Muscle of arm (tissue), 12 donors: ENCODE data around the gene TICRR. TPM values are rescaled to one million over a fixed set of nuclear protein-coding genes. Genes with fewer than 3 reads are reported as not detected.

Experiments
- DNase-seq: peaks from one replicate; pipeline ENCODE4 v3.0.0-alpha.2; 2013
- polyA plus RNA-seq, 12 donors: library from polyadenylated mRNA; unstranded; fragments of 120-200 nt; gene quantifications; one replicate each; pipeline ENCODE4 v1.2.1, GENCODE V29; 2013; ENCODE audit not compliant: insufficient read length in 12 of 12

The TICRR gene
- polyA plus RNA-seq, 12 donors = 2.6 to 9.6 (median 4.9) TPM; not detected in 1

- DNase-seq = no peak
Observed at GRCh38 chr15:89654301-89654761, 79.1 kb downstream of the TICRR start.

DNA sequence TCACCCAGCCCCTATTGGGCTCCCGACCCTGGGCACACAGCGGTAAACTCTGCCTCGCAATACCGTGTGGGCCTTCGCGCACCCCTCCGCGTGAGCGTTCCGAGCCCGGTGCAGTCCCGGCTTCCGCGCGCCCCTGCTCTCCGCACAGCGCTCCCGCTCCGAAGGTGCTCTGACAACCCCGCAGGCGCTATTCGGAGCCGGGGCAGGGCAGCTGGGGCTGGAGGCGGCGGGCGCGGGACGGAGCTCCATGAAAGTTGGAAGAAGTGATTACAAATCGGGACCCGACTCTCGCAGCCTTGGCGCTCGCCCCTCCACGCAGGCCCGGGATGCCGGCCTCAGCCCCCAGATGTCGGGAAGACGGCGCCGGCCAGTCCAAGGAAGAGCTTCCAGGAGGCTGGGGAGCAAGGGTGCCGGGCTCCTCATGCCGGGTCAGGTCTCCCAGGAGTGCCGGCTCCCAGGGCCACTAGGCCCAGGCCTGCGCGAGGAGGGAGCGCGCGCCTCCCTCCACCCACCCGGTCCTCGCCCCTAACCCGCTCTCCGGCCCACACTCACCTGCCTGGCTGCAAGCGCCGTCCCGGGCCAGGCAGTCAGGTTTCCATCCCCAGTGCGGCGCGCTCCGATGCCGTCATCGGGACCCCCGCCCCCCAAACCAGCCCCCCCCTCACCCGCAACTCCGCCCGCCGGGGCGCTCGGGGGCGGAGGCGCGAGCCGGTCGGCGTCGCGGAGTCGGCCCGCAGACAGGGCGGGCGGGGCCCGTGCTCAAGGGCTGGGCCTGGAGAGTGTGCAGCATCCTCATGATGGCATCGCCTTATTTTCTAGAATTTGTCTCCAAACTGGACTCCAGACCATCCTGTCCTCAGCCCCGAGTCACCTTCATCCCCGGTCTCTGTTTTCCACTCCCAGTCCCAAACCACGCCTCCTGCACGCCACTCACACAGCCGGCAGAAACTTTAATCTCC is 79.9 kb downstream of the TICRR start, which contains the start of gene KIF7:
Gene KIF7, minus strand, starts transcription at position 621 of the 959 bp plus-strand sequence. CDS start 2,537 bp downstream, outside the sequence.
- peak; percentile 65 for DNase-seq

DNA sequence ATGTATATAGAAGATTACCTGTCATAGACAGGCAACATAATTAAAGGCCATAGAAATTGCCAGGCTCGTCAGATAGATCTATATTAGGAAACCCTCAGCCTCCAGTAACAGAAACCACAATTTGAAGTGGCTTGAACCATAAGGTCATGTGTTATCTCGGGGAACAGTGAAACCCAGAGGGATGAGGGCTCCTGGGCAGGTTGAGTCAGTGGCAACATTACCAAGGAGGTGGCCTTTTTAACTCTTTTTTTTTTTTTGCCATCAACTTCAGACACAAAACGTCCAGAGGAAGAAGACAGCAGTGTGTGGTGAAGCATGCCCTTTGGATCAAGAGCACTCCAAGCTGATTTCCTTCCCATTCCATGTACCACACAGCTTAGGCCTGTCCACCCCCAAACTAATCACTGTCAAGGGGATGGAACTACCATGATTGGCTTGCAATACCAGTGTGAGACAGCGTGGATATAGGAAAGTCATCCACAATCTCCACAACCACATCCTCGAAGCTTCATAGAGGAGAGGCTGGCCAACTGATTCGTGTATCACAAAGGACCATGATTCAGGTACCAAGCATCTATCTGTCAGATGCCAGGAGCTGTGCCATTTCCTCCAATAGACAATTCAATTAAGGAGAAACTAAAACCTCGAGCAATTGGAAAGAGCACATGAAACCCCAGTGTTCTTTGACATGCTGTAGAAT is 81.0 kb downstream of the TICRR start:
- no peak for DNase-seq

DNA sequence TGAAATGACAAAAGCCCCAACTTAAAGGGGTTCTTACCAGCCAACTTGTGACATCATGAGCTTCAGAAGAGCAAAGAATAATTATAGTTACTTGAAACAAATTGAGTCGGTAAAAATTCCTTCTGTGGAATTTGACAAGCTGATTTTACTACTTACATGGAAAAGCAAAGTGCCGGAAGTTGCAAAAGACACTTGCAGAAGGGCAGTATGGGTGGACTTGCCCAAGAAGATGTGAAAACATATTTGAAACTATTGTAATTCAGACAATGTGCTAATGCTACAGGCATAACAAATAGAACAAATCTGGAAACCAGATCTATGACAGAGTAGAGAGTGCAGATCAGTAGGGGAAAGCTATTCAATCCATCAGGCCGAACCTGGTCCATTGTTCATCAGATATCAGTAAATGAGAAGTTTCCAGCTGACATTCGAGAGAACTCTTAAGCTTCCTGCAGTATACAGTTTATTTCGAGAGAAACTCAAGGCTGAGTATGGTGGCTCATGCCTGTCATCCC is 82.5 kb downstream of the TICRR start:
- no peak for DNase-seq

- no peak for DNase-seq
Observed at GRCh38 chr15:89659295-89659694, 84.0 kb downstream of the TICRR start.

- DNase-seq = no peak
Observed at GRCh38 chr15:89660556-89660955, 85.3 kb downstream of the TICRR start.

DNA sequence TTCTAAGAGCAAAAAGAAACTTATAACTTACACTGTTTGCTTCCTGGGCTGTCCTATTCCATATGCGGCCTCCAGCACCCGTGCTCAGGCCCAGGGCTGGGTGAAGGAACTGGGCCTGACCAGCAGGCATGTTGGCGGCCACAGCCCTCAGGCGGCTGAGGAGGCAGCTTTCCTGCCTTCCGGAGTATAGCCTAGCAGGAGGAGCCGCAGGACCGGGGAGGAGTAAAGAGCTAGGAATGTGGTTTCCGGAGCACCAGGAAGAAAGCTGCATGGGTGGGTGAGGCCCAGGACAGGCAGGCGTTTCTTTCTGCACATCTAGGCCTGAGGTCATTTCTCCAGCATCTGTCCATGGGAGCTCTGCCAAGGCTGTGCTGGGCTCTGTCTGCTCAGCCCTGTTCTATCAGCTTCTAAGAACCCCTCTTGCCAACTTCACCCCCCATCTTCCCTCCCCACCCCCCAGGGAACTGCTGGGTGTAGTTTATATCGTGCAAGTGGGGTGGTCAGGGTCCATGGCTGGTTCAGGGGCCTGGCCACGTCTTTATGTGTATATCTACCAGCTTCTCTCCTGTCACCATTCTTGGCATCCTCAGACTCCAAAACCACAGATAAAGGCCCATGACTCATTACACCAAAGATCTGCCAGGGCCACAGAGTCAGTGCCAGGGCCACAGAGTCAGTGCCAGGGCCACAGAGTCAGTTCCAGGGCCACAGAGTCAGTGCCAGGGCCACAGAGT is 87.8 kb downstream of the TICRR start:
- peak; percentile 58 for DNase-seq

DNA sequence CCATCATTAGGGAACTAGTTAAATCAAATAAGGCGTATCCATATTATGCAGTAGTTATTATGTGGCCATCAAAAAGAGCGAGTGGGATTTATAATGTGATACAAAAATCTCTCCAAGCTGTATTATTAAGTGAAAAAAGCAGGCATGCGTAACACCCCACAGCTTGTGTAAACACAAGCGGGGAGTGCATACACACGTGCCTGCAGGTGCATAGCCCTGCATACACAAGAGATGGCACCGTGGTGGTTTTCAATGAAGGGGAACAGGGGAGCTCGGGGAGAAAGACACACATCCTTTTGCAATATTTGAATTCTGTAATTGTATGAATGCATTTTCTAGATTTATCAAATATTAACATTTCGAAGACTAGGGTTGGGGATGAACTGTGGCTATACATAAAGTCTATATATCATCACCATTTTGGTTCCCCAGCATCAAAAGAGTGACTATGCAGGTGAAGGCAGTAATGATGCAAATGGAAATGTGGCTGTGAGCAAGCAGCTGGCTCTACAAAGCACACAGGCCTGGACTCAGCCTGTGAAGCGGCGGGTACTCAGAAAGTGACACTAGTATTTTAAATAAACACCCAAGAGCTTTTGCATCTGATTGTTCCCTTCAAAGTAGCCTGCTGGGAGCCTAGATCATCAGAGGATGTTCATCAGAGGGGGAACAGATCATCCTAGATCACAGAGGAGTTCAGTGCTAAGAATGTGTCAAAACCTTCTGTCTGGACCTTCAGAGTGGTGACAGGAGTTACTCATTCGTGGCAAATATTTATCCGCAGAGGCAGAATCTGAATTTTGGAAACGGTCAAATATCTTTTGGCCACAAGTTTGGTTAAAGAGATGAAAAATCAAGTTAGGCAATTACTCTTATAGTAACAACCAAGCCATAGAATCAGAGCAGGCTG is 89.4 kb downstream of the TICRR start:
- DNase-seq = no peak

GRCh38 chr15:89665449-89666181 is 90.3 kb downstream of the TICRR start:
- peak; percentile 77 for DNase-seq

DNA sequence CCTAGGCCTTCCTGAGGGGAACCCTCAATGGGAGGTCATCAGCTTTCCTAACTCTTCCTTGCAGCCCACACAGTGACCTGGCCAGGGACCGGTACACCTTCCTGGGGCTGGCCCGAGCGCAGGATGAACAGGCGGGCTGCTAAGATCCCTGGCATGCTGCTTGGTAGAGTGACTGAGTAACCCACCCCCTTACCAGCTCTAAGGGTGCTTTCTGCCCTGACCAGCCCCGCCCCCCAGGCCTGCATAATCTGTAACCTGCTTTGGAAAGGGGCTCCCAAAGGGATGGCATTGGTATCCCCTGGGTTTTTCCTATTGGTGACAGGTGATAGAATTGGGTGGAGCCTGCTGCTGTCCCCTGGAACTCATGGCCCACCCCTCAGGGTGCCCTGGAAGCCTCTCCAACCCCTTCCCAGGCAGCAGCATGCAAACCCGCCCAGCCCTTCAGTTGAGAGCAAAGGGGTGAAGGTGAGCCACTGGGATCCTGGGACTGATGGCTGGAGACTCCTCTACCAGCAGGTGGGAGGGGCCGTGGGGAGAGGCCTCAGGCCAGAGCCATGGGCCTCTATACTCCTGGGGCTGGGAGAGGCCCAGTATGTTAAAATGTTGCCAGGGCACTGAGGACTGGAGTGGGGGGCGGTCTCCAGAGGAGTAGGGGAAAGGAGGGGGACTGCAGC is 91.1 kb downstream of the TICRR start:
- DNase-seq = no peak

GRCh38 chr15:89666858-89667705 is 91.8 kb downstream of the TICRR start:
- DNase-seq = no peak

GRCh38 chr15:89667706-89667960 is 92.4 kb downstream of the TICRR start:
- no peak for DNase-seq

- DNase-seq = no peak
Observed at GRCh38 chr15:89668171-89668570, 92.9 kb downstream of the TICRR start.

- no peak for DNase-seq
Observed at GRCh38 chr15:89669309-89669865, 94.1 kb downstream of the TICRR start.

DNA sequence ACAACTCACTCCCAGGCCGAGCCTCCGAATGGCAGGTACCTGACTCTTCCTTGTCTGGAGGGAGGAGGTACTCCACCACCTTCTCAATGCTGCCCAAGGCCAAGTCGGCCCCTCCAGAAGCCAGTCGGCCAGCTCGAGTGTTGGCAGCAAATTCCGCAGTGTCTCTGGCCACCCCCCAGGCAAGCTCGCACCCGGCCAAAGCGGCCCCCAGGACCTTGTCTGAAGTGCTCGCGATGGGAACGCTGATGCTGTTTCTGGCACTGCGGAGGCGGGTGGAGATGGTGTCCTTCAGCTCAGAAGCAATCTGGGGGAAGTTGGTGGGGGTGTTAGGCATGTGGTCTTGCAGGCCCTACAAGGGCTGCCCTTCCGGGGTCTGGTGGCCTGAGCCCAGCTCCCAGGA is 94.7 kb downstream of the TICRR start:
- no peak for DNase-seq

GRCh38 chr15:89670971-89671560 is 95.8 kb downstream of the TICRR start:
- DNase-seq = no peak

- no peak for DNase-seq
Observed at GRCh38 chr15:89671687-89672086, 96.4 kb downstream of the TICRR start.
